ENCODE data around the gene ALDH3B2. TPM values are rescaled to one million over a fixed set of nuclear protein-coding genes. Genes with fewer than 3 reads are reported as not detected.
"Not testable (repeated sequence)": the region's sequence is repeated elsewhere in the genome, so short reads cannot be mapped to it uniquely, and the experiment has no call there.

ALDH3B2 gene
- total RNA-seq, 1 donor from 2014 or later, result not detected

DNA sequence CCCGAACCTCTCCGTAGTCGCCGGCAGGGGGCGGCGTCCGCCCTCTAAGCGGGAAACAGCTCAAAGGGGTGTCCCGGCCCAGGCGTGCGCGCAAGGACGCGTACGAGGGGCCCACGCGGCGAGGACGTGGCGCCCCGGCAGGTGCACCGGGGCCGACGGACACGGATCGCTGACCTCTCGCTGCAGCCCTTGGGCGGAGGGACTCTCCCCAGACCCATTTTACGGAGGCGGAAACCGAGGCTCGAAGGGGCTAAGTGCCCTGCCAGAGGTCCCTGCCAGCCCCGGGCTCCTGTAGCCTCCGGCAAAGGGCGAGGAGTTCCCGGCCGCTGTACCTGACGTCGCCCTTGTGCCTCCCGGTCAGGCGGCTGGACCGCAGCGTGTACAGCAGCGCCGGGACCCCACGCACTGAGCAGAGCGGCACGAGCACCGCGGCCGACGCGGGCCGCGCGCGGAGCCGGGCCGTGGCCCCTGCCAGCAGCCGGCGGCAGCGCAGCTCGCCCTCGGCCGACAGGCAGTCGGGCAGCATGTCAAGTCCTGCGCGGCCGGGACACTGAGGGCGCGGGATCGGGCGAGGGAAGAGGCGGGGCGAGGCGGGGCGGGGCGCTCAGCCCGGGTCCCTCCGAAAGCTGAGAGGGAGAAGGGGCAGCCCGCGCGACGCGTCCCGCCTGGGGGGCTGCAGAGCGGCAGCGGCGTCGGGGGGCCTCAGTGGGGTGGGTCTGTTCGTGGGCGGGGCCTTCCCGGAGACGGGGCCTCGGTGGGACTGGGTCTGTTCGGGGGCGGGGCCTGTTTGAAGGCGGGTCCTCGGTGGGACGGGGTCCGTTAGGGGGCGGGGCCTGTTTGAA is 44.8 kb downstream of the ALDH3B2 start, which contains the start of gene NUDT8:
Gene NUDT8, minus strand, starts transcription at position 552 of the 842 bp plus-strand sequence. Its CDS starts 26 bp downstream, at position 526.
- Histone ChIP-seq H3K4me1 (peaks cover 4 to 6% of the 10 kb centered on the region in 2 donors), H3K27ac (peak within 1 kb of the TSS; percentile 81 to 92), H3K27me3 (no peaks in the 10 kb centered on the region), H3K4me3 (peak within 1 kb of the TSS; percentile 65 to 80), H3K36me3 (no peaks in the 10 kb centered on the region), H3K9me3 (no peaks in the 10 kb centered on the region)
- intact Hi-C loops (cut with DNase I), result loop anchor here (1.0 to 10.0 kb wide), 5 partner anchors 23 to 175 kb away; partner anchors contain the start of genes CDK2AP2, GSTP1 and NDUFV1
- TF ChIP-seq, protein P1, sequence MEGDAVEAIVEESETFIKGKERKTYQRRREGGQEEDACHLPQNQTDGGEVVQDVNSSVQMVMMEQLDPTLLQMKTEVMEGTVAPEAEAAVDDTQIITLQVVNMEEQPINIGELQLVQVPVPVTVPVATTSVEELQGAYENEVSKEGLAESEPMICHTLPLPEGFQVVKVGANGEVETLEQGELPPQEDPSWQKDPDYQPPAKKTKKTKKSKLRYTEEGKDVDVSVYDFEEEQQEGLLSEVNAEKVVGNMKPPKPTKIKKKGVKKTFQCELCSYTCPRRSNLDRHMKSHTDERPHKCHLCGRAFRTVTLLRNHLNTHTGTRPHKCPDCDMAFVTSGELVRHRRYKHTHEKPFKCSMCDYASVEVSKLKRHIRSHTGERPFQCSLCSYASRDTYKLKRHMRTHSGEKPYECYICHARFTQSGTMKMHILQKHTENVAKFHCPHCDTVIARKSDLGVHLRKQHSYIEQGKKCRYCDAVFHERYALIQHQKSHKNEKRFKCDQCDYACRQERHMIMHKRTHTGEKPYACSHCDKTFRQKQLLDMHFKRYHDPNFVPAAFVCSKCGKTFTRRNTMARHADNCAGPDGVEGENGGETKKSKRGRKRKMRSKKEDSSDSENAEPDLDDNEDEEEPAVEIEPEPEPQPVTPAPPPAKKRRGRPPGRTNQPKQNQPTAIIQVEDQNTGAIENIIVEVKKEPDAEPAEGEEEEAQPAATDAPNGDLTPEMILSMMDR (IDR thresholded peaks at IDR 0.05), result peak; percentile 88 to 92 (median 90)
- DNase-seq (ENCODE audit: low spot score in 2 of 2), result peak; percentile 38 to 91

DNA sequence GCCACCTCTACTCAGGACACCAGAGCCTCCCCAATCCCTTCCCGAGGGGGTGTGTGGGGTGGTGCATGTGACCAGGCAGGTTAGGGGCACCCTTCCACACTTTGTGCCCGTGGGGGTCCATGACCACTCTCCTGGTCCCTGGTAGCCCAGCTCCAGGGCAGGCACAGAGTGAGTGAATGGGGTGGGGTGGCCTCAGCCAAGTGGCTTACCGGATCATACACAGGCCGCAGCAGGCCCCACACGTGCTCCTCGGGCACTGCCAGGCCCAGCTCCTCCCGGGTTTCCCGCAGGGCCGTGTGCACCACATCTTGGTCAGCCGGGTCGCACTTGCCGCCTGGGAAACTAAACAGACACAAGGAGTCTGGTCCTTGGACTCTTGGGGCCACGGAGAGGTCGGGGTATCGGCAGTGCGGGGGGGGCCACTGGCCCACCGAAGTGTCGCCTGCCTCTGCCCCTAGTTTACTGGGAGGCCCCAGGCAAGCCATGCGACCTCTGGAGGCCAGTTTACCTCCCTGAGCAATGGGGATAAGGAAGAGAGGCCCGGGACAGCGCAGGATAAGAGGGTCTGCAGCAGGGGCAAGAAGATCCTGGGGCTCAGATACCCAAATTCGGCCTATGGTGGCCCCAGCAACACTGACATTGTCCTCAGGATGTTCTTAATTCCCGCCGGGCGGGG is 45.6 kb downstream of the ALDH3B2 start:
- Histone ChIP-seq H3K4me3 (peak overlapping the region; percentile 65 to 74), H3K27me3 (no peaks in the 10 kb centered on the region), H3K27ac (peak overlapping the region; percentile 81 to 92), H3K36me3 (no peaks in the 10 kb centered on the region), H3K4me1 (peaks cover 4 to 6% of the 10 kb centered on the region in 2 donors), H3K9me3 (no peaks in the 10 kb centered on the region)
- intact Hi-C loops (cut with DNase I), result loop anchor here (2.0 kb wide), 1 partner anchor 46 kb away; the partner anchor contains the start of gene GSTP1
- TF ChIP-seq, protein P1 (IDR thresholded peaks at IDR 0.05), result no peak
- DNase-seq (ENCODE audit: low spot score in 2 of 2), result no peak

DNA sequence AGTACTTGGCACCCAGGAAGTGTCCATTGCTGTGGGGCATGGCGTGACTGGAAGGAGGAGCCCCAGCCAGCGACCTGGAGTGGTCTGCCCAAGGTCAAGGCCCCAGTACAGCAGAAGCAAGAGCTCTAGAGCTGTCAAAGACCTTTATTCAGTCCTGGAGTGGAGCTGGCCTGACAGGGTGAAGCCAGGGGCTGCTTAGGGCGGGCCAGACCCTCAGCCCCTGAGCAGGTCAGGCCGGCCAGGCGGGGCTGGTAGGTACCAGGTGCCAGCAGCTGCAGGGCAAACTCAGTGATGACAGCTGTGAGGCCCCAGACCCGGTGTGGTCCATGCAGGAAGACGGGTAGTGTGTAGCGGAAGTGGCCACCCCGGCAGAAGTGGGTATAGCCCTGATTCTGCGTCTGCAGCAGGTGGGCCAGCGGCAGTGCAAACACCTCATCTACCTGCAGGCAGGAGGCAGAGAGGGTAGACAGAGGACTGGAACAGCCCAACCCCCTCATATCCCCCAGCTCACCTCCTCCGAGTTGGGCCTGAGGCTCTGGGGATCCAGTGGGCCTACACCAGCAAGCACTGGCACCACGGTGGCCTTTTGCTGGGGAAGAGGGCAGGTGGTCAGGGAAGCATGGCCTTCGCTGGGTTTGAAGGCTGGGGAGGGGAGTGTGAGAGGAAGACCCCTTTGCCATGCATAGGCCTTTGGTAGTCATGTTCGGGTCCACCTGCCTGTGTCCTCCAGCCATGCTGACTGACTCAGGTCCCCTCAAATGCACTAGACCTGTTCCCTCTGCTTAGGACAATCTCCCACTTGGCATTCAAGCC is 46.4 kb downstream of the ALDH3B2 start:
- H3K27me3 ChIP-seq, result no peaks in the 10 kb centered on the region
- H3K4me3 ChIP-seq, result no peak overlapping the region
- H3K27ac ChIP-seq, result no peak overlapping the region
- DNase-seq (ENCODE audit: low spot score in 2 of 2), result no peak
- intact Hi-C loops (cut with DNase I), result loop anchor here (2.0 kb wide), 1 partner anchor 45 kb away; the partner anchor contains the start of gene GSTP1
- peaks cover 4 to 6% of the 10 kb centered on the region in 2 donors for H3K4me1 ChIP-seq
- TF ChIP-seq, protein P1 (IDR thresholded peaks at IDR 0.05), result no peak
- no peaks in the 10 kb centered on the region for H3K36me3 ChIP-seq
- H3K9me3 ChIP-seq, result no peaks in the 10 kb centered on the region

DNA sequence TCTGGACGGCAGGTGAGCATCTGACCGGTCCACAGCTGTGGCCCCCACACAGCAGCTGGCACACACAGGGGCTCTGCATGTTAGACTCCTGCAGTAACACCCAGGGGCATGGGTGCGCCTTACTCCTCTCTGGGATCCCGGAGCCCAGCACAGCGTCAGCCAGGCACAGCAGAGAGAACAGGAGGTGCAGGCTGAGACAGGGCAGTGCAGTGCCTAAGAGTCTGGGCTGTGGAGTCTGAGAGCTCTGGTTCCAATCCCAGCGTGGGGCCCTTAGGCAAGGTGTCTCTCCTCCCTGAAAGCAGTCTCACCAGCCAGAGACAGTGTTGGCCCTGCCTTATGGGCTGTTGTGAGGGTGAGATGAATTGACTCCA is 47.0 kb downstream of the ALDH3B2 start:
- Histone ChIP-seq H3K36me3 (no peaks in the 10 kb centered on the region), H3K27me3 (no peaks in the 10 kb centered on the region), H3K4me3 (no peak overlapping the region), H3K9me3 (no peaks in the 10 kb centered on the region), H3K27ac (no peak overlapping the region), H3K4me1 (peaks cover 4 to 6% of the 10 kb centered on the region in 2 donors)
- intact Hi-C loops (cut with DNase I), result no loop called here
- TF ChIP-seq, protein P1 (IDR thresholded peaks at IDR 0.05), result no peak
- no peak for DNase-seq (ENCODE audit: low spot score in 2 of 2)

DNA sequence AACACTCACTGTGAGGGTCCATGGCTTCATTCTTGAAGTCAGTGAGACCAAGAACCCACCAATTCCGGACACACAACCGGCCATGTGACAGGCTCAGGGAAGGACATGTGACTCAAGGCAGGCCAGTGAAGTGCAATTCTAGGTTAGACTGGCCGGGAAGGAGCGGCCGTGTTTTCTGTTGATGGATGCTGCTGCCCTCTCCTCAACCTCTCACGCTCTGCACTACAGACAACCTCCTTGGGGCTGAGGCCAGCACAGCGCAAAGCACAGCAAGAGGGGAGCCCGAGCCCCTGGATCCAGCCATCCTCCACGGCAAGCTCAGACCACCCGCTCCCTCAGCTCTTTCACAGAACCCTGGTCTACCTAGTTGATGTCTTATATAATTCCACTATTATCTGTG is 47.5 kb downstream of the ALDH3B2 start:
- peaks cover 4 to 6% of the 10 kb centered on the region in 2 donors for H3K4me1 ChIP-seq
- no peak overlapping the region for H3K4me3 ChIP-seq
- no peak for DNase-seq (ENCODE audit: low spot score in 2 of 2)
- TF ChIP-seq, protein P1 (IDR thresholded peaks at IDR 0.05), result no peak
- H3K36me3 ChIP-seq, result no peaks in the 10 kb centered on the region
- H3K27me3 ChIP-seq, result no peaks in the 10 kb centered on the region
- H3K27ac ChIP-seq, result no peak overlapping the region
- intact Hi-C loops (cut with DNase I), result no loop called here
- H3K9me3 ChIP-seq, result no peaks in the 10 kb centered on the region

DNA sequence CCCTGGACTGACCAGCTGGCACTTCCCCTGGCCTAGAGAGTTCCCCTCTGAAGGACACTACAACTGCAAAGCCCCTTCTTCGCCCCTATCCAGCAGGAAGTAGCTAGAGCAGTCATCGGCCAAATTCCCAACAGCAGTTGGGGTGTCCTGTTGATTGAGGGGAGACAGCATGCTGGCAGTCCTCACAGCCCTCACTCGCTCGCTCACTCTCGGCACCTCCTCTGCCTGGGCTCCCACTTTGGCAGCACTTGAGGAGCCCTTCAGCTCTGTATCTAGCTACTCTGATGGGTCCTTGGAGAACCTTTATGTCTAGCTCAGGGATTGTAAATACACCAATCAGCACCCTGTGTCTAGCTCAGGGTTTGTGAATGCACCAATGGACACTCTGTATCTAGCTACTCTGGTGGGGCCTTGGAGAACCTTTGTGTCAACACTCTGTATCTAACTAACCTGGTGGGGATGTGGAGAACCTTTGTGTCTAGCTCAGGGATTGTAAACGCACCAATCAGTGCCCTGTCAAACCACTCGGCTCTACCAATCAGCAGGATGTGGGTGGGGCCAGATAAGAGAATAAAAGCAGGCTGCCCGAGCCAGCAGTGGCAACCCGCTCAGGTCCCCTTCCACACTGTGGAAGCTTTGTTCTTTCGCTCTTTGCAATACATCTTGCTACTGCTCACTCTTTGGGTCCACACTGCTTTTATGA is 48.1 kb downstream of the ALDH3B2 start:
- H3K27ac ChIP-seq; H3K4me3 ChIP-seq; intact Hi-C loops (cut with DNase I); DNase-seq (ENCODE audit: low spot score in 2 of 2); H3K9me3 ChIP-seq; H3K36me3 ChIP-seq; H3K4me1 ChIP-seq; H3K27me3 ChIP-seq: not testable (repeated sequence)

DNA sequence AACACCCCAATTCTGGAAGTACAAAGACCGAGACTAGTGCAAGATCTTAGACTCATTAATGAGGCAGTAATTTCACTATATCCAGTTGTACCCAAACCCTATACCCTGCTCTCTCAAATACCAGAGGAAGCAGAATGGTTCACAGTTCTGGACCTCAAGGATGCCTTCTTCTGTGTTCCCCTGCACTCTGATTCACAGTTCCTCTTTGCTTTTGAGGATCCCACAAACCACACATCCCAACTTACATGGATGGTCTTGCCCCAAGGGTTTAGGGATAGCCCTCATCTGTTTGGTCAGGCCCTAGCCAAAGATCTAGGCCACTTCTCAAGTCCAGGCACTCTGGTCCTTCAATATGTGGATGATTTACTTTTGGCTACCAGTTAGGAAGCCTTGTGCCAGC is 50.6 kb downstream of the ALDH3B2 start:
- H3K36me3 ChIP-seq; H3K27ac ChIP-seq; DNase-seq (ENCODE audit: low spot score in 2 of 2); intact Hi-C loops (cut with DNase I); H3K4me1 ChIP-seq; H3K27me3 ChIP-seq; H3K4me3 ChIP-seq; H3K9me3 ChIP-seq: not testable (repeated sequence)
